ENCODE data around the gene MYL5.

GRCh38 chr4:633976-634598, 40.3 kb upstream of the MYL5 start:
- TF ChIP-seq POLR2A (IDR thresholded peaks at IDR 0.05) (no peak), POLR2AphosphoS5 (IDR thresholded peaks at IDR 0.05) (no peak), CTCF (IDR thresholded peaks at IDR 0.05) (no peak)
